Measurements from ENCODE around the gene DERA. TPM values are rescaled to one million over a fixed set of nuclear protein-coding genes. Genes with fewer than 3 reads are reported as not detected.
A peak's percentile ranks its signal among the peaks of the same experiment; 100 is the strongest.
"Not testable (repeated sequence)": the region's sequence is repeated elsewhere in the genome, so short reads cannot be mapped to it uniquely, and the experiment has no call there.

DERA gene
- total RNA-seq, 1 donor from 2014 or later, result 41.9 TPM

DNA sequence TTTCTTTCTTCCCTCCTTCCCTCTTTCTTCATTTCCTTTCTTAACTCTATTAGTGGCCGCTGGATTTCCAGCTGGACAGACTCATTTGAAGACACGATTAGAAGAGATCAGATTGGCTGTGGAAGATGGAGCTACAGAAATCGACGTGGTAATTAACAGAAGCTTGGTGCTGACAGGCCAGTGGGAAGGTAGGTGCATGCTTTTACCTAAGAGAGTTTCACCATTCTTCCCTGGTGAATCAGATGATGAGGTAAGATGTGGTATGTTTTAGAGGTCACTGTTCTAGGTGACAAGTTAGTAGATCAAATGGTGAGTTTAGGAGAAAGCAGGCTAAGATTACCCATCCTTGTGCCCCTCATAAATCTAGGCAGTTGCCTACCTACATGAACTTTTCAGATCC is 51.6 kb downstream of the DERA start:
- Mint-ChIP-seq H3K36me3 (ENCODE audit: insufficient read depth) (peaks cover 29% of the 10 kb centered on the region), H3K9me3 (ENCODE audit: low read depth) (no peaks in the 10 kb centered on the region), H3K4me1 (ENCODE audit: low read depth) (peaks cover 8% of the 10 kb centered on the region), H3K27ac (no peak overlapping the region), H3K27me3 (no peaks in the 10 kb centered on the region), H3K4me3 (ENCODE audit: low read depth) (no peak overlapping the region)
- DNase-seq (ENCODE audit: low spot score, unreplicated experiment), result no peak
- TF ChIP-seq, protein P1, sequence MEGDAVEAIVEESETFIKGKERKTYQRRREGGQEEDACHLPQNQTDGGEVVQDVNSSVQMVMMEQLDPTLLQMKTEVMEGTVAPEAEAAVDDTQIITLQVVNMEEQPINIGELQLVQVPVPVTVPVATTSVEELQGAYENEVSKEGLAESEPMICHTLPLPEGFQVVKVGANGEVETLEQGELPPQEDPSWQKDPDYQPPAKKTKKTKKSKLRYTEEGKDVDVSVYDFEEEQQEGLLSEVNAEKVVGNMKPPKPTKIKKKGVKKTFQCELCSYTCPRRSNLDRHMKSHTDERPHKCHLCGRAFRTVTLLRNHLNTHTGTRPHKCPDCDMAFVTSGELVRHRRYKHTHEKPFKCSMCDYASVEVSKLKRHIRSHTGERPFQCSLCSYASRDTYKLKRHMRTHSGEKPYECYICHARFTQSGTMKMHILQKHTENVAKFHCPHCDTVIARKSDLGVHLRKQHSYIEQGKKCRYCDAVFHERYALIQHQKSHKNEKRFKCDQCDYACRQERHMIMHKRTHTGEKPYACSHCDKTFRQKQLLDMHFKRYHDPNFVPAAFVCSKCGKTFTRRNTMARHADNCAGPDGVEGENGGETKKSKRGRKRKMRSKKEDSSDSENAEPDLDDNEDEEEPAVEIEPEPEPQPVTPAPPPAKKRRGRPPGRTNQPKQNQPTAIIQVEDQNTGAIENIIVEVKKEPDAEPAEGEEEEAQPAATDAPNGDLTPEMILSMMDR (IDR thresholded peaks at IDR 0.05; ENCODE audit: unreplicated experiment), result no peak

DNA sequence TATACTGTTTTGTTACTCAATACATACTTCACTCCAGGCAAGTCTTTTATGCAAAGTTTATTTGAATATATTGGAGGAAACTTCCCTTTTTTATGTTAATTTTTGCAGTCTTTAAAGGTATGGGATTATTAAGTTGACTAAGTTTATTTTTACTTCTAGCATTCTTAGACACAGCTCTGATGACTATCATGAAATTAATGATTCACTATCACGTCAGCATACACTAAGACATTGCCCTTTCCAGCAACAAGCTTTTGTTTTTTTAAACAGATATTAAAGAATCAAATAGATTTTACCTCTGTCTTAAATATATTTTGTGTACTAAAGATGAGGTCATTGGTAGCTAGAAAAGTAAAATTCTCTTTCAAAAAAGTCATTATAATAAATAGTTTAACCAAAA is 52.1 kb downstream of the DERA start:
- no peak for DNase-seq (ENCODE audit: low spot score, unreplicated experiment)
- H3K36me3 Mint-ChIP-seq (ENCODE audit: insufficient read depth), result peaks cover 28% of the 10 kb centered on the region

DNA sequence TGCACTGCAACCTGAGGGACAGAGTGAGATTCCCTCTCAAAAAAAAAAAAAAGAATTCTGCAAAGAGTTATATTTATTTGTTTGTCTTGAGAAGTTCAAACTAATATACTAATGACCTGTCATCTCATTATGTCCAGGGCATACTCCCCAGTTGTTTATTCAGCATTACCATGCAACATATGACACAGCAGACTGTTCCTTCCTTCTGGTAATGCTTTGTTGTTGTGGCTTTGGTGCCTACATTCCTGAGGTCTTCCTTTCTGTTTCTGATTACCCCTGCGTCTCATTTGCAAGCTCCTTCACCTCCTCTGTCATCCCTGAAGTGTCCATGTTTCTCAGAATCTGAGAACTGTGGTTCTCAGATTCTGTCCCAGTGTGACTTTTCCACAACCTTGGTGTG is 55.3 kb downstream of the DERA start:
- no peaks in the 10 kb centered on the region for H3K9me3 Mint-ChIP-seq (ENCODE audit: low read depth)
- peak overlapping the region; percentile 0 for H3K27ac Mint-ChIP-seq
- TF ChIP-seq, protein P1 (IDR thresholded peaks at IDR 0.05; ENCODE audit: unreplicated experiment), result no peak
- no peak for DNase-seq (ENCODE audit: low spot score, unreplicated experiment)
- no peaks in the 10 kb centered on the region for H3K4me1 Mint-ChIP-seq (ENCODE audit: low read depth)
- H3K36me3 Mint-ChIP-seq (ENCODE audit: insufficient read depth), result peaks cover 21% of the 10 kb centered on the region
- no peaks in the 10 kb centered on the region for H3K27me3 Mint-ChIP-seq
- no peak overlapping the region for H3K4me3 Mint-ChIP-seq (ENCODE audit: low read depth)

More for the DNA sequence above, 52.1 kb downstream of the DERA start:
- Mint-ChIP-seq H3K27ac (no peak overlapping the region), H3K9me3 (ENCODE audit: low read depth) (no peaks in the 10 kb centered on the region), H3K27me3 (no peaks in the 10 kb centered on the region), H3K4me1 (ENCODE audit: low read depth) (peaks cover 2% of the 10 kb centered on the region), H3K4me3 (ENCODE audit: low read depth) (no peak overlapping the region)
- TF ChIP-seq, protein P1 (IDR thresholded peaks at IDR 0.05; ENCODE audit: unreplicated experiment), result no peak

DNA sequence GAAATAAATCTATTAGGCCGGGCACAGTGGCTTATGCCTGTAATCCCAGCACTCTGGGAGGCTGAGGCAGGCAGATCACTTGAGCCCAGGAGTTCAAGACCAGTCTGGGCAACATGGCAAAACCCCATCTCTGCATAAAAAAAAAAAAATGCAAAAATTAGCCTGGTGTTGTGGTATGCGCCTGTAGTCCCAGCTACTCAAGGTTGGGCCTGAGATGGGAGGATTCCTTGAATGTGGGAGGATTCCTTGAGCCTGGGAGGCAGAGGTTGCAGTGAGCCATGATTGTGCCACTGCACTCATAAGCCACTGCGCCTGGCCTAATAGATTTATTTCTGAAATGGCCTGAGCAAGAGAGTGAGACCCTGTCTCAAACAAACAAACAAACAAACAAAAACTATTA is 55.9 kb downstream of the DERA start:
- H3K27ac Mint-ChIP-seq; H3K9me3 Mint-ChIP-seq (ENCODE audit: low read depth); H3K27me3 Mint-ChIP-seq; H3K4me1 Mint-ChIP-seq (ENCODE audit: low read depth); H3K4me3 Mint-ChIP-seq (ENCODE audit: low read depth); DNase-seq (ENCODE audit: low spot score, unreplicated experiment): not testable (repeated sequence)
- peaks cover 19% of the 10 kb centered on the region for H3K36me3 Mint-ChIP-seq (ENCODE audit: insufficient read depth)

DNA sequence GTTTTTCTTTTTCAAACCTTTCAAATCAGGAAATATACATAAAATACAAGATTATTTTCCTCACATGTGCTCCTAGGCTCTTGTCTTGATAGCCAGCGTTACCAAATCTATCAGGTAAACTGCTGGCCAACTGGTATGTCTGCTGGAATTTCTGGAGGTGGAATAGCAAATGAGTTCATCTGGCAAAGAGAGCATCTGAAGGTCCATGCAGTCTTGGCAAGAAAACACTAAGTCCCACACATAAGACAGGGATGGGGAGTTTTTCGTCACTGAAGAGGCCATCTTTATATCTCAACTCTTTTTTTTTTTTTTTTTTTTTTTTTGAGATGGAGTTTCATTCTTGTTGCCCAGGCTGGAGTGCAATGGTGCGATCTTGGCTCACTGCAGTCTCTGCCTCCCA is 60.1 kb downstream of the DERA start:
- DNase-seq (ENCODE audit: low spot score, unreplicated experiment), result no peak

DNA sequence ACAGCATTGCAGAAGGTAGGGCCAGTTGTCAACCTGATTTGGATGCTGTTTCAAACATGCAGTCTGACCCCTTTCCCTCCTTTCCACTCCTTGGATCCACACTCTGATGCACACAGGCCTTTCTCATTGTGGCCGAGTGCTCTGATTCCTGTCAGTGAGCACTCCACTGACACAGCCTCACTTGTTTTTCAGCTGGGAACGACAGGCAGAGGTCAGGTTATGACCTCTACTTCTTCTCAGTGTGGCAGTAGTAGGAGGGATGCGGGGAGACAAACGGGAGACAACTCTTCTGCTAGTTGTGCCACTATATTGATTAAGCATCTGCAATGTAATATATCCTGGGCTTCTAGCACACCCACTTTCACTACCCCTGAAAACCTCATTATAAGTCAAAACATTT is 61.8 kb downstream of the DERA start:
- Mint-ChIP-seq H3K4me3 (ENCODE audit: low read depth) (no peak overlapping the region), H3K9me3 (ENCODE audit: low read depth) (no peaks in the 10 kb centered on the region), H3K4me1 (ENCODE audit: low read depth) (peaks cover 3% of the 10 kb centered on the region), H3K27me3 (no peaks in the 10 kb centered on the region), H3K36me3 (ENCODE audit: insufficient read depth) (peaks cover 8% of the 10 kb centered on the region), H3K27ac (no peak overlapping the region)
- TF ChIP-seq, protein P1 (IDR thresholded peaks at IDR 0.05; ENCODE audit: unreplicated experiment), result no peak
- no peak for DNase-seq (ENCODE audit: low spot score, unreplicated experiment)

More for the DNA sequence above, 60.1 kb downstream of the DERA start:
- Mint-ChIP-seq H3K36me3 (ENCODE audit: insufficient read depth) (peaks cover 7% of the 10 kb centered on the region), H3K9me3 (ENCODE audit: low read depth) (no peaks in the 10 kb centered on the region), H3K4me1 (ENCODE audit: low read depth) (peaks cover under 1% of the 10 kb centered on the region), H3K27me3 (no peaks in the 10 kb centered on the region), H3K4me3 (ENCODE audit: low read depth) (no peak overlapping the region), H3K27ac (no peak overlapping the region)
- TF ChIP-seq, protein P1 (IDR thresholded peaks at IDR 0.05; ENCODE audit: unreplicated experiment), result no peak

All from progenitor cell of endocrine pancreas (in vitro differentiated cells).